Effector memory CD4-positive, alpha-beta T cell (primary cell): ENCODE results near the gene LZTS2.

Source experiments
- DNase-seq, 3 donors: peaks; one replicate each; pipeline ENCODE4 v3.0.0-alpha.2; 2020
- H3K27ac ChIP-seq: 2 replicates; pipeline ENCODE4 v1.7.0; 2013; ENCODE audit warnings: mild to moderate bottlenecking, low read length, moderate library complexity; ENCODE audit not compliant: insufficient read depth, poor library complexity, severe bottlenecking
- H3K27me3 ChIP-seq: replicated peaks from 2 replicates; pipeline ENCODE4 v1.7.0; 2013; ENCODE audit warnings: mild to moderate bottlenecking, low read length; ENCODE audit not compliant: insufficient read depth, control insufficient read depth, poor library complexity, severe bottlenecking
- H3K36me3 ChIP-seq: 2 replicates; pipeline ENCODE4 v1.7.0; 2013; ENCODE audit warnings: mild to moderate bottlenecking, low read length, moderate library complexity; ENCODE audit not compliant: control insufficient read depth, insufficient read depth
- H3K4me1 ChIP-seq: 2 replicates; pipeline ENCODE4 v1.7.0; 2013; ENCODE audit warnings: low read length, mild to moderate bottlenecking; ENCODE audit not compliant: control insufficient read depth, insufficient read depth, poor library complexity, severe bottlenecking
- H3K4me3 ChIP-seq: 2 replicates; pipeline ENCODE4 v1.7.0; 2013; ENCODE audit warnings: low read length, low read depth, mild to moderate bottlenecking; ENCODE audit not compliant: insufficient read depth, poor library complexity, severe bottlenecking
- H3K9me3 ChIP-seq: 2 replicates; pipeline ENCODE4 v1.7.0; 2013; ENCODE audit warnings: mild to moderate bottlenecking, low read length, moderate library complexity; ENCODE audit not compliant: control insufficient read depth
- total RNA-seq, 3 donors: gene quantifications; one replicate each; lab custom pipeline; 2026; lab: John Stamatoyannopoulos, UW

The LZTS2 gene
- 20.4 to 23.8 (median 21.5) reads per million in 3 donors for total RNA-seq

GRCh38 chr10:100999742-101000126 lies at the start of gene LZTS2:
Gene LZTS2, plus strand, starts transcription at chr10:100999808. Its CDS starts 2,731 bp downstream, at chr10:101002539.
- Histone ChIP-seq H3K27me3 (no peaks in the 10 kb centered on the region), H3K4me3 (peak within 1 kb of the TSS; percentile 93), H3K36me3 (peaks cover 6% of the 10 kb centered on the region), H3K9me3 (no peaks in the 10 kb centered on the region), H3K4me1 (peaks cover 28% of the 10 kb centered on the region), H3K27ac (peak within 1 kb of the TSS; percentile 84)
- DNase-seq: no peak

- Histone ChIP-seq H3K27ac (no peak overlapping the region), H3K36me3 (peaks cover 42% of the 10 kb centered on the region), H3K4me1 (no peaks in the 10 kb centered on the region), H3K27me3 (no peaks in the 10 kb centered on the region), H3K9me3 (no peaks in the 10 kb centered on the region), H3K4me3 (no peak overlapping the region)
- no peak for DNase-seq
These were observed 39.4 kb upstream of the LZTS2 start for GRCh38 chr10:100960251-100960650.

- Histone ChIP-seq H3K4me3 (no peak overlapping the region), H3K27ac (no peak overlapping the region), H3K27me3 (no peaks in the 10 kb centered on the region), H3K9me3 (no peaks in the 10 kb centered on the region), H3K4me1 (no peaks in the 10 kb centered on the region), H3K36me3 (peaks cover 39% of the 10 kb centered on the region)
- no peak for DNase-seq
These were observed 37.1 kb upstream of the LZTS2 start for GRCh38 chr10:100962351-100963080.

GRCh38 chr10:100963826-100964225 lies 35.8 kb upstream of the LZTS2 start:
- no peak overlapping the region for H3K27ac ChIP-seq
- H3K9me3 ChIP-seq: no peaks in the 10 kb centered on the region
- H3K4me1 ChIP-seq: peaks cover 3% of the 10 kb centered on the region
- peaks cover 31% of the 10 kb centered on the region for H3K36me3 ChIP-seq
- no peaks in the 10 kb centered on the region for H3K27me3 ChIP-seq
- no peak for DNase-seq
- H3K4me3 ChIP-seq: no peak overlapping the region

GRCh38 chr10:100965820-100966219 lies 33.8 kb upstream of the LZTS2 start:
- Histone ChIP-seq H3K36me3 (peaks cover 16% of the 10 kb centered on the region), H3K4me1 (peaks cover 6% of the 10 kb centered on the region)

GRCh38 chr10:100966887-100967286 lies 32.7 kb upstream of the LZTS2 start:
- DNase-seq: no peak
- H3K4me3 ChIP-seq: no peak overlapping the region

More at GRCh38 chr10:100965820-100966219, 33.8 kb upstream of the LZTS2 start:
- H3K9me3 ChIP-seq: no peaks in the 10 kb centered on the region
- no peaks in the 10 kb centered on the region for H3K27me3 ChIP-seq
- H3K27ac ChIP-seq: no peak overlapping the region
- DNase-seq: no peak
- no peak overlapping the region for H3K4me3 ChIP-seq

GRCh38 chr10:100967332-100967731 lies 32.3 kb upstream of the LZTS2 start:
- Histone ChIP-seq H3K4me1 (peaks cover 6% of the 10 kb centered on the region), H3K9me3 (no peaks in the 10 kb centered on the region), H3K27me3 (no peaks in the 10 kb centered on the region), H3K27ac (no peak overlapping the region), H3K36me3 (peaks cover 14% of the 10 kb centered on the region), H3K4me3 (no peak overlapping the region)
- no peak for DNase-seq

More at GRCh38 chr10:100966887-100967286, 32.7 kb upstream of the LZTS2 start:
- Histone ChIP-seq H3K27me3 (no peaks in the 10 kb centered on the region), H3K9me3 (no peaks in the 10 kb centered on the region), H3K4me1 (peaks cover 6% of the 10 kb centered on the region), H3K27ac (no peak overlapping the region), H3K36me3 (peaks cover 16% of the 10 kb centered on the region)

GRCh38 chr10:100968062-100968736 lies 31.4 kb upstream of the LZTS2 start:
- Histone ChIP-seq H3K27ac (no peak overlapping the region), H3K9me3 (no peaks in the 10 kb centered on the region), H3K4me3 (no peak overlapping the region), H3K36me3 (peaks cover 6% of the 10 kb centered on the region), H3K4me1 (peaks cover 6% of the 10 kb centered on the region), H3K27me3 (no peaks in the 10 kb centered on the region)
- DNase-seq: no peak

GRCh38 chr10:100968863-100969186 lies 30.8 kb upstream of the LZTS2 start:
- DNase-seq: no peak
- peaks cover 6% of the 10 kb centered on the region for H3K36me3 ChIP-seq
- H3K27ac ChIP-seq: no peak overlapping the region
- H3K27me3 ChIP-seq: no peaks in the 10 kb centered on the region
- no peaks in the 10 kb centered on the region for H3K9me3 ChIP-seq
- H3K4me1 ChIP-seq: peaks cover 6% of the 10 kb centered on the region
- peak overlapping the region; percentile 39 for H3K4me3 ChIP-seq
